Stimulated activated CD8-positive, alpha-beta memory T cell treated with anti-CD3 and anti-CD28 coated beads, Interleukin-12 subunit alpha, Interleukin-12 subunit beta, amount 100 ng/mL, for 4 hours (primary cell): ENCODE results near the gene PAX8.
A peak's percentile ranks its signal among the peaks of the same experiment; 100 is the strongest.
"Not testable (repeated sequence)": the region's sequence is repeated elsewhere in the genome, so short reads cannot be mapped to it uniquely, and the experiment has no call there.

Experiments
- DNase-seq: peaks from one replicate; pipeline ENCODE4 v3.0.0-alpha.2; 2020; ENCODE audit warnings: low read depth

The PAX8 gene

GRCh38 chr2:113278742-113279139 is at the start of gene PAX8:
TSS of gene PAX8 (minus strand) at chr2:113278921. CDS start at chr2:113278394, 527 bp downstream.
- DNase-seq, result no peak

- DNase-seq, result no peak
Measured at GRCh38 chr2:113328043-113328442, 49.3 kb upstream of the PAX8 start.

- DNase-seq, result not testable (repeated sequence)
Measured at GRCh38 chr2:113325161-113325731, 46.5 kb upstream of the PAX8 start.

GRCh38 chr2:113324684-113325160 is 46.0 kb upstream of the PAX8 start:
- DNase-seq, result peak; percentile 17

- DNase-seq, result not testable (repeated sequence)
Measured at GRCh38 chr2:113323129-113323528, 44.4 kb upstream of the PAX8 start.

GRCh38 chr2:113320106-113320505 is 41.4 kb upstream of the PAX8 start:
- DNase-seq, result not testable (repeated sequence)

GRCh38 chr2:113318941-113319340 is 40.2 kb upstream of the PAX8 start:
- DNase-seq, result not testable (repeated sequence)

- DNase-seq, result no peak
Measured at GRCh38 chr2:113316085-113316484, 37.4 kb upstream of the PAX8 start.

- DNase-seq, result not testable (repeated sequence)
Measured at GRCh38 chr2:113314663-113315062, 35.9 kb upstream of the PAX8 start.

- not testable (repeated sequence) for DNase-seq
Measured at GRCh38 chr2:113314176-113314575, 35.5 kb upstream of the PAX8 start.

GRCh38 chr2:113311781-113312180 is 33.1 kb upstream of the PAX8 start:
- not testable (repeated sequence) for DNase-seq

GRCh38 chr2:113311191-113311590 is 32.5 kb upstream of the PAX8 start:
- DNase-seq, result not testable (repeated sequence)

- DNase-seq, result no peak
Measured at GRCh38 chr2:113309655-113310387, 31.1 kb upstream of the PAX8 start.

- DNase-seq, result not testable (repeated sequence)
Measured at GRCh38 chr2:113308784-113309183, 30.1 kb upstream of the PAX8 start.

GRCh38 chr2:113306207-113306606 is 27.5 kb upstream of the PAX8 start:
- DNase-seq, result not testable (repeated sequence)

GRCh38 chr2:113305749-113306148 is 27.0 kb upstream of the PAX8 start:
- not testable (repeated sequence) for DNase-seq

GRCh38 chr2:113305146-113305545 is 26.4 kb upstream of the PAX8 start:
- DNase-seq, result no peak

- DNase-seq, result no peak
Measured at GRCh38 chr2:113304702-113305101, 26.0 kb upstream of the PAX8 start.

GRCh38 chr2:113302216-113302980 is 23.7 kb upstream of the PAX8 start:
- DNase-seq, result not testable (repeated sequence)

- no peak for DNase-seq
Measured at GRCh38 chr2:113300281-113300680, 21.6 kb upstream of the PAX8 start.

GRCh38 chr2:113298176-113298575 is 19.5 kb upstream of the PAX8 start:
- no peak for DNase-seq

GRCh38 chr2:113297590-113297989 is 18.9 kb upstream of the PAX8 start:
- DNase-seq, result not testable (repeated sequence)

GRCh38 chr2:113291191-113291590 is 12.5 kb upstream of the PAX8 start:
- DNase-seq, result no peak
